ENCODE measurements around the gene SAMD15.

The SAMD15 gene

GRCh38 chr14:77339407-77339806 lies 37.8 kb upstream of the SAMD15 start:
- no peaks in the 10 kb centered on the region for H3K9me3 ChIP-seq
- intact Hi-C loops (cut with DNase I; ENCODE audit: low total_unique reads) = no loop called here
- H3K4me1 ChIP-seq = no peaks in the 10 kb centered on the region
- TF ChIP-seq CTCF (IDR thresholded peaks at IDR 0.05) = no peak
- H3K36me3 ChIP-seq = peaks cover 34 to 79% (median 44%) of the 10 kb centered on the region in 3 donors
- H3K27ac ChIP-seq = no peak overlapping the region
- no peaks in the 10 kb centered on the region for H3K27me3 ChIP-seq
- no peak overlapping the region for H3K4me3 ChIP-seq
- DNase-seq = no peak

GRCh38 chr14:77340389-77340788 lies 36.8 kb upstream of the SAMD15 start:
- TF ChIP-seq CTCF (IDR thresholded peaks at IDR 0.05) = no peak
- DNase-seq = no peak
- Histone ChIP-seq H3K4me1 (no peaks in the 10 kb centered on the region), H3K4me3 (no peak overlapping the region), H3K27ac (no peak overlapping the region), H3K9me3 (no peaks in the 10 kb centered on the region), H3K36me3 (peaks cover 34 to 76% (median 44%) of the 10 kb centered on the region in 3 donors), H3K27me3 (no peaks in the 10 kb centered on the region)
- intact Hi-C loops (cut with DNase I; ENCODE audit: low total_unique reads) = no loop called here

- intact Hi-C loops (cut with DNase I; ENCODE audit: low total_unique reads) = no loop called here
- H3K27ac ChIP-seq = no peak overlapping the region
- H3K27me3 ChIP-seq = no peaks in the 10 kb centered on the region
- no peak for DNase-seq
- H3K36me3 ChIP-seq = peaks cover 34 to 62% (median 39%) of the 10 kb centered on the region in 3 donors
- TF ChIP-seq CTCF (IDR thresholded peaks at IDR 0.05) = no peak
- H3K9me3 ChIP-seq = no peaks in the 10 kb centered on the region
- no peaks in the 10 kb centered on the region for H3K4me1 ChIP-seq
- no peak overlapping the region for H3K4me3 ChIP-seq
Measured at GRCh38 chr14:77342726-77343397, 34.3 kb upstream of the SAMD15 start.

GRCh38 chr14:77343662-77344061 lies 33.5 kb upstream of the SAMD15 start:
- Histone ChIP-seq H3K4me3 (no peak overlapping the region), H3K9me3 (no peaks in the 10 kb centered on the region), H3K27ac (no peak overlapping the region), H3K27me3 (no peaks in the 10 kb centered on the region), H3K36me3 (peaks cover 34 to 54% (median 39%) of the 10 kb centered on the region in 3 donors), H3K4me1 (no peaks in the 10 kb centered on the region)
- no peak for TF ChIP-seq CTCF (IDR thresholded peaks at IDR 0.05)
- intact Hi-C loops (cut with DNase I; ENCODE audit: low total_unique reads) = no loop called here
- DNase-seq = no peak

GRCh38 chr14:77344377-77344996 lies 32.7 kb upstream of the SAMD15 start:
- no peaks in the 10 kb centered on the region for H3K27me3 ChIP-seq
- no peak overlapping the region for H3K27ac ChIP-seq
- no peak for TF ChIP-seq CTCF (IDR thresholded peaks at IDR 0.05)
- intact Hi-C loops (cut with DNase I; ENCODE audit: low total_unique reads) = no loop called here
- H3K4me1 ChIP-seq = no peaks in the 10 kb centered on the region
- DNase-seq = no peak
- H3K4me3 ChIP-seq = no peak overlapping the region
- H3K9me3 ChIP-seq = no peaks in the 10 kb centered on the region
- H3K36me3 ChIP-seq = peaks cover 34 to 50% (median 36%) of the 10 kb centered on the region in 3 donors
